ENCODE data around the gene CLDN1.
A peak's percentile ranks its signal among the peaks of the same experiment; 100 is the strongest.

The CLDN1 gene

DNA sequence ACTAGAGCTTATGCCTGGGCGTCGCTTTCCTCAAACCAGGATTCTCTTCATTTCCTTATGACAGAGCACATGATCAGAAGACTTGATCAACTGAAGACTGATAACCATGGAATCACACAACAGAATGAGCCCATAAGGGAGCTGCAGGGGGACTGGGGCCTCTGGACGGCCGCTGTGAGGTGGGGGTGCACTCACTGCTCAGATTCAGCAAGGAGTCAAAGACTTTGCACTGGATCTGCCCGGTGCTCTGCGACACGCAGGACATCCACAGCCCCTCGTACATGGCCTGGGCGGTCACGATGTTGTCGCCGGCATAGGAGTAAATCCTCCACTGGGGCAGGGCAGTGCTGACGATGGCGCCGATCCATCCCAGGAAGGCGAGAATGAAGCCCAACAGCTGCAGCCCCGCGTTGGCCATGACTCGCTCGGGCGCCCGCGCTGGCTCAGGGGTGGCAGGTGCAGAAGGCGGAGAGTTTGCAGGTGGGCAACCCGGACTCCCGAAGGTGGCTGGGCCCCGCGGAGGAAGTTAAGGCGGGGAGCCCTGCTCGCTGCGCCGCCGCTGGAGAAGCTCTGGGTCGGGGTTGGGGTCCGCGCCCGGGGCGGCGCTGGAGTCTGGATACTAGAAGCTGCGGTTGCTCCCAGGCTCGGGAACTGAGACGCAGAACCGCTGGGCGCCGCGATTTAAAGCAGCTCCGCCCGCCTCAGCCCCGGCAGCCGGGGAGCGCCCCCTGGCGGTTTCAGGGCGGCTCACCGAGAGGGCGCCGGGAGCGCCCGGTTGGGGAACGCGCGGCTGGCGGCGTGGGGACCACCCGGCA is at the start of gene CLDN1:
CLDN1 (minus strand) TSS at position 658 of the 815 bp plus-strand sequence; CDS start at position 418, 240 bp downstream.
- DNase-seq: peak; percentile 65

GRCh38 chr3:190371152-190371551 is 48.9 kb upstream of the CLDN1 start:
- DNase-seq: no peak

DNA sequence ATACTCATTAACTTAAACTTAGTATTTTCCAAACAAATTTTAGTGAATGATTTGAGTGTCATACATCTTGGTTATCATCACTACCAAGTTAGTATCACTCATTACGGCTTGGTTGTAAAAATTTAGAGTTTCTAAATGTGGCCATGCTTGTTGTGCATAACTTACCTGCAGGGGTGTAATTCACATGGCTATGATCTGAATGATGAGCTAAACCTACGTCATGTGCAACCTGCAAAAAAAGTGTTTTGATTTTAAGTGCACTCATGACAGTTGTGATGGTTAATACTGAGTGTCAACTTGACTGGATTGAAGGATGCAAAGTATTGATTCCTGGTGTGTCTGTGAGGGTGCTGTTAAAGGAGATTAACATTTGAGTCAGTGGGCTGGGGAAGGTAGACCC is 48.1 kb upstream of the CLDN1 start:
- DNase-seq: no peak

- no peak for DNase-seq
Observed at GRCh38 chr3:190369668-190370295, 47.5 kb upstream of the CLDN1 start.

GRCh38 chr3:190368881-190369280 is 46.6 kb upstream of the CLDN1 start:
- no peak for DNase-seq

GRCh38 chr3:190366133-190366532 is 43.9 kb upstream of the CLDN1 start:
- DNase-seq: no peak

GRCh38 chr3:190362258-190362657 is 40.0 kb upstream of the CLDN1 start:
- no peak for DNase-seq

- DNase-seq: no peak
Observed at GRCh38 chr3:190361791-190362190, 39.5 kb upstream of the CLDN1 start.

GRCh38 chr3:190360228-190360627 is 38.0 kb upstream of the CLDN1 start:
- no peak for DNase-seq

DNA sequence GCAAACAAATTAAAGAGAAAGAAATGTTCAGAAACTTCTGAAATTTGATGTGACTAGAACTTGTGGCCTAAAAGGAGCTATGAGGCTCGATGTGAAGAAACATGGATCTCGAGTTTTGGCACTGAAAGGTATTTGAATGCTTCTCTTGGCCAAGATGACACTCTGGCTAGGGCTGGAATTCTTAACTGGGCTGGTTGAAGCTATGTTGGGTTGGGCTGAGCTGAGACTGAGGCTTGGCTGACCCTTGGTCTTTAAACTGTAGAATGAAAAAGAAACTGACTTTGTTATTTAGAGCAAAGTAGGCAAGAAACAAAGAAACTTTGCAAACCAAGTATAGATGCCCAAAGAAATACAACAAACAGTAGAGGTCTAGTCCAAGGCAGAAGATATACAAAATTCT is 37.6 kb upstream of the CLDN1 start:
- no peak for DNase-seq

DNA sequence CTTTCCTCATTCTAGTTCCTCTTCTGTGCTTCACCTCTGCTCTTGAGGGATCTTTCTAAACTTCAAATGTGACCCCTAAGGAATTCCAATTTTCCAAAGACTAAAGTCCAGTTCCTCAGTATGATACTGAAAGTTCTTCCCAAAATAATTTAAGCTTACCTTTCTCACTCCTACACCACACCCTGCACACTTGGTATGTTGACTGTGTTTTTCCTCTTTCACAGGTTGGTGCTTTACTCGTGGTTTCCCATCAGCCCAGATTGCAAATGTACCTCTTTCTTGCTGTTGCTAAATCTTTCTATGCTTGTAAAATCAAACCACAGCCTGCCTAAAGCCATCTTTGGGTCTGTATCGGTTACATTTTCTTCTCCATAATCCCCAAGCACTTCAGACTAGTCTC is 35.2 kb upstream of the CLDN1 start:
- no peak for DNase-seq

DNA sequence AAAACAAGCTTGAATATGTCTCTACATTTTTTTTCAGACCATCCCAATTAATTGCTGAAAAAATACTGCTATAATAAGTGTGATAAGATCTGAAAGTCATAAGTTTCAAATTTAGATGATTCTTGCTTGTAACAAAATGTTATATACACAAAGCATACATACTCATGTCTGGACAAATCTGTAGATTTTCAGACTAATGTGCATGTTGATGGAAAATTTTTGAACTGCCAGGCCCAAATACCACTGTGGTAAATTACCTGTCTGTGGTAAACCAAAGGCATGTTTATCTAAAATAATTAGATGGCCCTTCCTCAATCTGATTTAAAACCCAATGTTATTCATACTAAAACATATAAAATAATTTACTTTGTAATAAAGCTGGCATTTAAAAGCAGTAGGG is 34.0 kb upstream of the CLDN1 start:
- DNase-seq: no peak

DNA sequence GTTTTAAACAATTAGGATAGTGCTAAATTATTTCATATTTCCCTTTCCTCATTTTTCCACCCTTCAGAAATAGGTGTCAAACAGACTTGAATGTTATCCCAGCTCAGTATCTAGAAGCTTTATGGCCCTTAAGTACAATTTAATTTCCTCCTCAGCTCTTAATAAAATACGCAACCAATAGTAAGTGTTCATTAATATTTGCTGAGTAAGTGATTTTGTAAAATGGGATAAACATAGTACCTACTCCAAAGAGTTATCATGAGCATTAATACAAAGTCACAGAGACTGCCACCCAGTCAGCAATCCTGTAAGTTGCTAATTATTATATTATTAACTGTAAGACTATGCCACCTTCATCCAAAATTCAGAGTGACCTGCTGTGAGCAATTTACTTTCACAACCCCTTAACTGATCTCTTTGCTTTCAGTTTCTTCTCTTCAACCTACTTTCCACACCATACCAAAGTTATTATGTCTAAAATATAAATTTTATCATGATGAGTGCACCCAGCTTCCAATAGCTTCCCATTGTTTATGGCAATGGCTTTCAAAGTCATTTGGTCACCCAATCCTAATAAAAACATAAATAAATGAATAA is 30.7 kb upstream of the CLDN1 start:
- DNase-seq: no peak

GRCh38 chr3:190346541-190346940 is 24.3 kb upstream of the CLDN1 start:
- no peak for DNase-seq

- DNase-seq: no peak
Observed at GRCh38 chr3:190345878-190346277, 23.6 kb upstream of the CLDN1 start.

GRCh38 chr3:190345027-190345821 is 23.0 kb upstream of the CLDN1 start:
- DNase-seq: no peak

DNA sequence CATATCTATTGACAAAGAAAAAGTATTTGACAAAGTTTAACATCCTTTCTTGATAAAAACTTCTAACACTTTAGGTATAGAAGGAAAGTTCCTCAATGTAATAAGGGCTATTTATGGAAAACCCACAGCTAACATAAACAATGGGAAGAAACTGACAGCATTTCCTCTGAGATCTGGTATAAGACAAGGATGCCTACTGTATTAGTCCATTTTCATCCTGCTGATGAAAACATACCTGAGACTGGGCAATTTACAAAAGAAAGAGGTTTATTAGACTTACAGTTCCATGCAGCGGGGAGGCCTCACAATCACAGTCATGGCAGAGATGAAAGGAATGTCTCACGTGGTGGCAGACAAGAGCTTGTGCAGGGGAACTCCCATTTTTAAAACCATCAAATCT is 17.8 kb upstream of the CLDN1 start:
- no peak for DNase-seq

DNA sequence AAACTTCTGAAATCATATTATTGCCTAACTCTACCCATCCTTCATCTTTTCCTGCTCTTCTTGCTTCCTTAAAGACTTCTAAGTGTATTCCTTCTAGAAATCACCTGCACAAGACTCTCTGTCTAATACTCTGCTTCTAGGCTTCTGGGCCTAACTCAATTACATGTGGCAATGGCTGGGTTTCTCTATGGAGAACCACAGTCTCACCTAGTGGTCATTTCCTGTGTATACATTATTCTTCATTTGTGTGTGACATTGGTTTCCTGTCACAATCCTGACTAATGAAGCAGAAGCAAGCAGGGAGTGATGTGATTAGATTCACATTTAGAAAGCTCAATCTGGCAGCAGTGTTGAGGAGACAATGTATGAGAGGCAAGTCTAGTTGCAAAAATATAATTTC is 16.9 kb upstream of the CLDN1 start:
- peak; percentile 10 for DNase-seq

GRCh38 chr3:190338717-190339116 is 16.5 kb upstream of the CLDN1 start:
- no peak for DNase-seq

DNA sequence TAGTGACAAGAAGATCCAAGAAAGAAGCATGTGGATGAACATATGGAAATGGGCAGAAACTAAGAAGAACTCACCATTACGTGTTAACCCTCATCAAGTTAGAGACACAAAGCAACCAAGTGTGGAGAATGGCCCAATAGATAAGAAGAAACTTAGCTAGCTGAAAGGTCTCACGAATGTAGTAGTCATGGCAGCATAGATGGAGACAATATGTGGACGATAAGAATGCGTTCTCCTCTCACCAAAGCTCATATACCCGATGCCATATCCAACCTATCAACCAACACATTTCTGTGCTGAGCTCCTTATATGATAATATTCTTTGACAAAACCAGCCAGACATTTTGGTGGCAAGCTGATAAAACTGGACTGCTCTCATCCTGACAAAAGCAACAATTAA is 15.1 kb upstream of the CLDN1 start:
- DNase-seq: no peak

DNA sequence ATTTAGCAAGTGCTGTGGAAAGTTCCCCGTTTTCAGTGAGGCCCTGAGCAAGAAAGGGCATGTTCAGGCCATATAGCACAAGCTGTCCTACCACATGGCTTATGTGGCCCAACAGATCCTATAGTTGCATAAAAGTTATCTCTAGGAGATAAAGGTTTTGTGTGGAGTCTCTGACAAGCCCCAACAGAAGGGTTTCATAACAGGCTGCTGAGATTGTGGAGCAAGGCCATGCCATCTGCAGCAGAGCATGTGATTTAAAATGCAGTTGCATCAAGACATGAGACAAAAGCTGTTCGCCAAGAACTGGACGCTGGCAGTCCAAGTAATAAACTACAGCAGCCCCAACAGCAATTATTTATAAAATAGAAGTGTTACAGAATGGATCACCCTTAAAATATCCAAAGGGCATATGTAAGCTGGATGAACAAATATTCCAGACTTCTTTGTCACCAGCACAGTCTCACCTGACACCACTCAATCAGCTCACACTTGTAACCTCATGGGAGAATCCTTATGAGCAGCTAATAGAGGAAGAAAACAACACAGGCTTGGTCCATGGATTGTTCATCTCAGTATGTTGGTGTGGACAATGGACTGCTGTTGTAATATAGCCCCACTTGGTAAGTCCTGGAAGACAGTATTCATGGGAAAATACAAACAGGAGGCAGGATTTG is 14.4 kb upstream of the CLDN1 start:
- DNase-seq: no peak

GRCh38 chr3:190333961-190334360 is 11.7 kb upstream of the CLDN1 start:
- DNase-seq: no peak

Measured in activated CD4-positive, alpha-beta T cell treated with anti-CD3 and anti-CD28 coated beads, Interleukin-2, amount 50 U/mL, for 16 hours (primary cell).